Measurements from ENCODE around the gene ADAMTS16. TPM values are rescaled to one million over a fixed set of nuclear protein-coding genes. Genes with fewer than 3 reads are reported as not detected.

ADAMTS16 gene
- total RNA-seq, 1 experiment from 2014 or later, result 0.11 TPM

- H3K27ac Mint-ChIP-seq (ENCODE audit: unreplicated experiment), result no peak overlapping the region
- TF ChIP-seq CTCF (IDR thresholded peaks at IDR 0.05; ENCODE audit: insufficient read depth in 1 of 2, low read depth in 1 of 2, low read length in 1 of 2, severe bottlenecking in 1 of 2, unreplicated experiment in 1 of 2), result no peak
- H3K4me1 Mint-ChIP-seq (ENCODE audit: low read depth, unreplicated experiment), result peaks cover 13% of the 10 kb centered on the region
- DNase-seq, result no peak
- Histone ChIP-seq H3K36me3 (ENCODE audit: control insufficient read depth, insufficient read depth, low read length) (no peaks in the 10 kb centered on the region), H3K4me1 (peaks cover 19% of the 10 kb centered on the region), H3K4me3 (ENCODE audit: low read depth, low read length) (no peak overlapping the region), H3K9me3 (peaks cover 6% of the 10 kb centered on the region), H3K27me3 (replicated peaks; ENCODE audit: control insufficient read depth, insufficient read depth, low read length) (no peaks in the 10 kb centered on the region)
- no peaks in the 10 kb centered on the region for H3K27me3 Mint-ChIP-seq (ENCODE audit: insufficient read depth, unreplicated experiment)
- BruUV-seq (replicated peaks), result no TSS peak
- POLR2A ChIA-PET, result no interaction called here
- H3K36me3 Mint-ChIP-seq (ENCODE audit: insufficient read depth, unreplicated experiment), result no peaks in the 10 kb centered on the region
- no peak overlapping the region for H3K4me3 Mint-ChIP-seq (ENCODE audit: unreplicated experiment)
- intact Hi-C loops (cut with micrococcal nuclease; ENCODE audit: unreplicated experiment), result no loop called here
- no peaks in the 10 kb centered on the region for H3K9me3 Mint-ChIP-seq (ENCODE audit: unreplicated experiment)
- CTCF ChIA-PET, result no interaction called here
Observed at GRCh38 chr5:5132234-5132633, 7.9 kb upstream of the ADAMTS16 start.

- DNase-seq, result no peak
- no peak for TF ChIP-seq CTCF (IDR thresholded peaks at IDR 0.05; ENCODE audit: insufficient read depth in 1 of 2, low read depth in 1 of 2, low read length in 1 of 2, severe bottlenecking in 1 of 2, unreplicated experiment in 1 of 2)
- peaks cover 19% of the 10 kb centered on the region for H3K4me1 ChIP-seq
- no peaks in the 10 kb centered on the region for H3K36me3 ChIP-seq (ENCODE audit: control insufficient read depth, insufficient read depth, low read length)
- Mint-ChIP-seq H3K36me3 (ENCODE audit: insufficient read depth, unreplicated experiment) (no peaks in the 10 kb centered on the region), H3K27me3 (ENCODE audit: insufficient read depth, unreplicated experiment) (no peaks in the 10 kb centered on the region), H3K4me1 (ENCODE audit: low read depth, unreplicated experiment) (peaks cover 13% of the 10 kb centered on the region), H3K9me3 (ENCODE audit: unreplicated experiment) (no peaks in the 10 kb centered on the region), H3K27ac (ENCODE audit: unreplicated experiment) (no peak overlapping the region), H3K4me3 (ENCODE audit: unreplicated experiment) (no peak overlapping the region)
- no TSS peak for BruUV-seq (replicated peaks)
- H3K9me3 ChIP-seq, result peaks cover 6% of the 10 kb centered on the region
- no peaks in the 10 kb centered on the region for H3K27me3 ChIP-seq (replicated peaks; ENCODE audit: control insufficient read depth, insufficient read depth, low read length)
- no peak overlapping the region for H3K4me3 ChIP-seq (ENCODE audit: low read depth, low read length)
- intact Hi-C loops (cut with micrococcal nuclease; ENCODE audit: unreplicated experiment), result no loop called here
- ChIA-PET CTCF (no interaction called here), POLR2A (no interaction called here)
Observed at GRCh38 chr5:5132693-5133295, 7.3 kb upstream of the ADAMTS16 start.

- H3K9me3 ChIP-seq, result peaks cover 6% of the 10 kb centered on the region
- ChIA-PET CTCF (no interaction called here), POLR2A (no interaction called here)
- Mint-ChIP-seq H3K36me3 (ENCODE audit: insufficient read depth, unreplicated experiment) (no peaks in the 10 kb centered on the region), H3K4me3 (ENCODE audit: unreplicated experiment) (no peak overlapping the region), H3K9me3 (ENCODE audit: unreplicated experiment) (no peaks in the 10 kb centered on the region), H3K27ac (ENCODE audit: unreplicated experiment) (no peak overlapping the region), H3K4me1 (ENCODE audit: low read depth, unreplicated experiment) (peaks cover 13% of the 10 kb centered on the region), H3K27me3 (ENCODE audit: insufficient read depth, unreplicated experiment) (no peaks in the 10 kb centered on the region)
- peaks cover 19% of the 10 kb centered on the region for H3K4me1 ChIP-seq
- H3K27me3 ChIP-seq (replicated peaks; ENCODE audit: control insufficient read depth, insufficient read depth, low read length), result no peaks in the 10 kb centered on the region
- TF ChIP-seq CTCF (IDR thresholded peaks at IDR 0.05; ENCODE audit: insufficient read depth in 1 of 2, low read depth in 1 of 2, low read length in 1 of 2, severe bottlenecking in 1 of 2, unreplicated experiment in 1 of 2), result no peak
- H3K4me3 ChIP-seq (ENCODE audit: low read depth, low read length), result no peak overlapping the region
- no peaks in the 10 kb centered on the region for H3K36me3 ChIP-seq (ENCODE audit: control insufficient read depth, insufficient read depth, low read length)
- intact Hi-C loops (cut with micrococcal nuclease; ENCODE audit: unreplicated experiment), result no loop called here
- DNase-seq, result no peak
- no TSS peak for BruUV-seq (replicated peaks)
Observed at GRCh38 chr5:5134107-5134506, 6.0 kb upstream of the ADAMTS16 start.

Data from Caco-2 (cell line).